HEK293 (cell line): ENCODE measurements around the gene DYNLT3.

ENCODE experiments used
- CTCF ChIA-PET: fragments of 350-600 bp; formaldehyde crosslinking; extraction: SDS; loops from one replicate; lab custom pipeline; 2021; ENCODE audit warnings: antibody characterized with exemption; lab: Yijun Ruan, JAX
- POLR2A ChIA-PET: fragments of 300-600 bp; formaldehyde crosslinking; extraction: SDS; loops from one replicate; lab custom pipeline; 2020; ENCODE audit warnings: antibody characterized with exemption, inconsistent platforms; lab: Yijun Ruan, JAX
- H3K27ac ChIP-seq: fragments of 200-500 bp; sonication (Bioruptor generic); 2 replicates; pipeline ENCODE4 v1.5.1; 2014; ENCODE audit warnings: low read depth, low read length, control low read depth, inconsistent platforms; ENCODE audit errors: extremely low read depth
- H3K36me3 ChIP-seq, 2 experiments: fragments of 200-500 bp in 1 of 2; sonication (Bioruptor generic) in 1 of 2; 1 replicate in 1 of 2; 2 replicates in 1 of 2; pipeline ENCODE4 v1.5.1; 2014 to 2017; ENCODE audit warnings: inconsistent platforms in 2 of 2, low read length in 2 of 2; ENCODE audit not compliant: control insufficient read depth in 2 of 2, insufficient read depth in 1 of 2
- H3K4me1 ChIP-seq: fragments of 200-500 bp; sonication (Bioruptor generic); 2 replicates; pipeline ENCODE4 v1.5.1; 2014; ENCODE audit warnings: mild to moderate bottlenecking, low read length, inconsistent platforms; ENCODE audit not compliant: control insufficient read depth, insufficient read depth
- H3K4me3 ChIP-seq: 2 replicates; pipeline ENCODE4 v1.5.1; 2011; ENCODE audit warnings: low read depth, mild to moderate bottlenecking, control low read depth, low read length, moderate library complexity
- H3K9me3 ChIP-seq: fragments of 200-500 bp; sonication (Bioruptor generic); 2 replicates; pipeline ENCODE4 v1.5.1; 2014; ENCODE audit warnings: low read depth, low read length, inconsistent platforms; ENCODE audit not compliant: control insufficient read depth, insufficient read depth
- EGR2 ChIP-seq: fragments of 450-650 bp; formaldehyde crosslinking; IDR thresholded peaks from 2 replicates; pipeline ENCODE4 v1.5.1; 2016; ENCODE audit warnings: low read depth, missing biosample characterization, missing genetic modification characterization
- HOXD13 ChIP-seq: sonication (generic); formaldehyde crosslinking; IDR thresholded peaks from 2 replicates; pipeline ENCODE4 v1.8.0; 2022; ENCODE audit warnings: missing genetic modification reagents, borderline replicate concordance
- KLF1 ChIP-seq: fragments of 450-650 bp; formaldehyde crosslinking; IDR thresholded peaks from 2 replicates; pipeline ENCODE4 v1.5.1; 2016; ENCODE audit warnings: missing biosample characterization, missing genetic modification characterization
- KLF16 ChIP-seq: fragments of 450-650 bp; formaldehyde crosslinking; IDR thresholded peaks from 2 replicates; pipeline ENCODE4 v1.5.1; 2017; ENCODE audit warnings: missing biosample characterization, missing genetic modification characterization
- MYNN ChIP-seq: fragments of 450-650 bp; formaldehyde crosslinking; IDR thresholded peaks from 2 replicates; pipeline ENCODE4 v1.5.1; 2016; ENCODE audit warnings: missing biosample characterization, missing genetic modification characterization, borderline replicate concordance
- OSR2 ChIP-seq: fragments of 450-650 bp; formaldehyde crosslinking; IDR thresholded peaks from 2 replicates; pipeline ENCODE4 v1.5.1; 2016; ENCODE audit warnings: missing biosample characterization, missing genetic modification characterization
- PRDM1 ChIP-seq: fragments of 450-650 bp; formaldehyde crosslinking; IDR thresholded peaks from 2 replicates; pipeline ENCODE4; 2016; ENCODE audit warnings: missing biosample characterization, missing genetic modification characterization
- SP3 ChIP-seq: fragments of 450-650 bp; formaldehyde crosslinking; IDR thresholded peaks from 2 replicates; pipeline ENCODE4 v1.5.1; 2016; ENCODE audit warnings: missing biosample characterization, missing genetic modification characterization
- SP7 ChIP-seq: fragments of 450-650 bp; formaldehyde crosslinking; IDR thresholded peaks from 2 replicates; pipeline ENCODE4 v1.5.1; 2016; ENCODE audit warnings: missing biosample characterization, missing genetic modification characterization
- ZNF114 ChIP-seq: fragments of 450-650 bp; formaldehyde crosslinking; IDR thresholded peaks from 2 replicates; pipeline ENCODE4 v1.5.0; 2017; ENCODE audit warnings: missing biosample characterization, missing genetic modification characterization
- ZNF146 ChIP-seq: fragments of 450-650 bp; formaldehyde crosslinking; IDR thresholded peaks from 2 replicates; pipeline ENCODE4 v1.5.1; 2016; ENCODE audit warnings: missing biosample characterization, missing genetic modification characterization
- ZNF155 ChIP-seq: fragments of 450-650 bp; formaldehyde crosslinking; IDR thresholded peaks from 2 replicates; pipeline ENCODE4 v1.5.1; 2016; ENCODE audit warnings: missing biosample characterization, missing genetic modification characterization
- ZNF16 ChIP-seq: fragments of 450-650 bp; formaldehyde crosslinking; IDR thresholded peaks from 2 replicates; pipeline ENCODE4 v1.5.1; 2016; ENCODE audit warnings: low read depth, missing biosample characterization, missing genetic modification characterization
- ZNF184 ChIP-seq: fragments of 450-650 bp; IDR thresholded peaks from 2 replicates; pipeline ENCODE4 v1.5.1; 2018; ENCODE audit warnings: missing biosample characterization, mild to moderate bottlenecking, missing genetic modification characterization
- ZNF23 ChIP-seq: fragments of 450-650 bp; formaldehyde crosslinking; IDR thresholded peaks from 2 replicates; pipeline ENCODE4 v1.5.1; 2016; ENCODE audit warnings: missing biosample characterization, missing genetic modification characterization, borderline replicate concordance
- ZNF549 ChIP-seq: fragments of 450-650 bp; IDR thresholded peaks from 2 replicates; pipeline ENCODE4 v1.5.1; 2018; ENCODE audit warnings: missing biosample characterization, missing genetic modification characterization, mild to moderate bottlenecking, inconsistent platforms, moderate library complexity
- ZNF837 ChIP-seq: fragments of 450-650 bp; formaldehyde crosslinking; IDR thresholded peaks from 2 replicates; pipeline ENCODE4 v1.5.1; 2016; ENCODE audit warnings: missing biosample characterization, missing genetic modification characterization
- ZNF843 ChIP-seq: fragments of 450-650 bp; formaldehyde crosslinking; IDR thresholded peaks from 2 replicates; pipeline ENCODE4 v1.5.1; 2016; ENCODE audit warnings: missing biosample characterization, missing genetic modification characterization
- TF ChIP-seq, protein P1 (sequence below): fragments of 450-650 bp; formaldehyde crosslinking; IDR thresholded peaks from 2 replicates; pipeline ENCODE4; 2016; ENCODE audit warnings: missing biosample characterization, missing genetic modification characterization
- TF ChIP-seq, protein P2 (sequence below): fragments of 450-650 bp; formaldehyde crosslinking; IDR thresholded peaks from 2 replicates; pipeline ENCODE4 v1.5.1; 2016; ENCODE audit warnings: missing biosample characterization, missing genetic modification characterization
- TF ChIP-seq, protein P3 (sequence below): fragments of 450-650 bp; formaldehyde crosslinking; IDR thresholded peaks from 2 replicates; pipeline ENCODE4 v1.5.1; 2016; ENCODE audit warnings: missing biosample characterization, missing genetic modification characterization

DYNLT3 gene

DNA sequence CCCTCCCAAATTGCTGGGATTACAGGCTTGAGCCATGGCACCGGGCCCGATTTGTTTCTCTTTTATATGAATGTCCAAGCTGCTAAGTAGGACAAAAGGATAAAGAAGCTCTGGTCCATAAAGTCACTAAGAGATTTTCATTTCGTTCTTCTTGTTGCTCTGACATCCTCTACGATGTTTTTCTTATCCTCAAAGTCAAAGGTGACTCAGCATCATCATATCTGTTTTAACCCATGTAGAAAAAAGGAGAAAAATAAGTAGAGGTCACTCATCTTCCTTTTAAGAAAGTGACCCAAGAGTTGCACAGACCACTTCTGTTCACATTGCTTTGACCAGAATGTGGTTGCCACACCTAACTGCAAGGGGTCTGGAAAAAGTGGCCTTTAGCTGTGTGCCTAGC is 29.3 kb upstream of the DYNLT3 start (continued):
- TF ChIP-seq SP3 (tag by site-specific recombination): no peak

DNA sequence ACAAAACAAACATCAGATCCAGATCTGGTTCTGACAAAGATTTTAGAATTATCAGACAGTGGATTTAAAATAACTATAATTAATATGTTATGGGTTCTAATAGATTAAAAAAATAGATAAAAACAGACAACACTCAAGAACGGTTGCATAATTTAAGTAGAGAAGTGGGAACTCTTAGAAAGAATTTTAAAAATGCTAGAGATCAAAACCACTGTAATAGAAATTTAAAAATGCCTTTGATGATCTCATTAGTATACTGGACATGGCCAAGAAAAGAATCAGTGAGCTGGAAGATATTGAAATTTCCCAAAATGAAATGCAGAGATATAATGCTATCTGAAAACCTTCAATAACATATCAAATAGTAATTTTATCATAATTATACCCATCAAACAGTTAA is 28.3 kb upstream of the DYNLT3 start:
- Histone ChIP-seq H3K9me3 (no peaks in the 10 kb centered on the region), H3K4me1 (no peaks in the 10 kb centered on the region), H3K36me3 (no peaks in the 10 kb centered on the region), H3K27ac (no peak overlapping the region), H3K4me3 (no peak overlapping the region)
- POLR2A ChIA-PET: no interaction called here
- TF ChIP-seq ZNF146 (tag by site-specific recombination) (no peak), KLF16 (tag by site-specific recombination) (no peak), ZNF843 (tag by site-specific recombination) (no peak), MYNN (tag by site-specific recombination) (no peak), KLF1 (tag by site-specific recombination) (no peak), SP7 (tag by site-specific recombination) (no peak)
- CTCF ChIA-PET: no interaction called here

DNA sequence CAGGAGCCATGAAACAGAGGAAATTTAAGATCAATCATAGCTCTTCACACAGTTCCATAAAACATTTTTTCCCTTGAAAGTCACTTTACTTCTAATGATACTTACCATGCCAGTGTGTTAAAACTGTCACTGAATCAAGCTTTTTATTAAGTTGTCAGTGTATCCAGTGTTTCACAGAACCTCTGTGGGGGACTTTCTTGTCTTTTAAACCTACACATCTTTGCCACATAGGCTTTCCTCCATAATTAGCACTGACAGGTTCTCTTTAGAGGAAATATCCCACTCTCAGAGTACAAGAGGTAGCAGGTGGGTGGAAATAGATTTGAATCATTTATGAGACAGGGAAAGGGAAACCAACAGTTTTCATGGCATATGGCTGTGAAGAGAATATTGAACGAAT is 25.8 kb upstream of the DYNLT3 start:
- CTCF ChIA-PET: interaction anchor here (0.6 kb wide), 1 partner anchor 440 kb away, joined by 3 read pairs; no protein-coding TSS in a partner anchor
- Histone ChIP-seq H3K27ac (no peak overlapping the region), H3K9me3 (no peaks in the 10 kb centered on the region), H3K4me1 (no peaks in the 10 kb centered on the region), H3K4me3 (no peak overlapping the region), H3K36me3 (no peaks in the 10 kb centered on the region)
- TF ChIP-seq ZNF184 (tag by site-specific recombination) (no peak), EGR2 (tag by site-specific recombination) (0 out of 2 replicates have a peak, but pooled peaks have one; percentile 5), ZNF155 (tag by site-specific recombination) (no peak)
- POLR2A ChIA-PET: no interaction called here

DNA sequence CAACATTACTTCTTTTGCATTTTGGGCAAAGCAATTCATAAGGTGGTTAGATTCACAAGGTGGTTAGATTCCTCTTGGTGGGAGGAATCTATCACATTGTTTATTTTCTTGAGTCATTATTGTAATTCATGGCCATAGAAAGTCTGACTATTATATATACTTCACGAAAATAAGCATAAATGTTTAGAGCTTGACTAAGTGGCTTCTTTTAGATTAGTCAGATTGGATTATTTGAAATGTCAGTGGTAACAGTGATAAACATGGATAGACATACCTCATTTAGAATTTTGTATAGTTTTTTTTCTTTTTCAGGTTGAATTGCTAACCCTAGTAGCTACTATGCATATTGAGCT is 24.9 kb upstream of the DYNLT3 start:
- Histone ChIP-seq H3K36me3 (no peaks in the 10 kb centered on the region), H3K4me3 (no peak overlapping the region), H3K9me3 (no peaks in the 10 kb centered on the region), H3K27ac (no peak overlapping the region), H3K4me1 (no peaks in the 10 kb centered on the region)
- TF ChIP-seq OSR2 (no peak), ZNF837 (tag by site-specific recombination) (no peak), HOXD13 (CRISPR knock-in tag) (no peak), ZNF16 (tag by site-specific recombination) (no peak), ZNF114 (tag by site-specific recombination) (no peak), ZNF549 (tag by site-specific recombination) (no peak), ZNF23 (no peak), PRDM1 (tag by site-specific recombination) (no peak)
- TF ChIP-seq, protein P1, sequence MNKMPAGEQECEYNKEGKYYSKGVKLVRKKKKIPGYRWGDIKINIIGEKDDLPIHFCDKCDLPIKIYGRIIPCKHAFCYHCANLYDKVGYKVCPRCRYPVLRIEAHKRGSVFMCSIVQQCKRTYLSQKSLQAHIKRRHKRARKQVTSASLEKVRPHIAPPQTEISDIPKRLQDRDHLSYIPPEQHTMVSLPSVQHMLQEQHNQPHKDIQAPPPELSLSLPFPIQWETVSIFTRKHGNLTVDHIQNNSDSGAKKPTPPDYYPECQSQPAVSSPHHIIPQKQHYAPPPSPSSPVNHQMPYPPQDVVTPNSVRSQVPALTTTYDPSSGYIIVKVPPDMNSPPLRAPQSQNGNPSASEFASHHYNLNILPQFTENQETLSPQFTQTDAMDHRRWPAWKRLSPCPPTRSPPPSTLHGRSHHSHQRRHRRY (tag by site-specific recombination): no peak
- TF ChIP-seq, protein P2, sequence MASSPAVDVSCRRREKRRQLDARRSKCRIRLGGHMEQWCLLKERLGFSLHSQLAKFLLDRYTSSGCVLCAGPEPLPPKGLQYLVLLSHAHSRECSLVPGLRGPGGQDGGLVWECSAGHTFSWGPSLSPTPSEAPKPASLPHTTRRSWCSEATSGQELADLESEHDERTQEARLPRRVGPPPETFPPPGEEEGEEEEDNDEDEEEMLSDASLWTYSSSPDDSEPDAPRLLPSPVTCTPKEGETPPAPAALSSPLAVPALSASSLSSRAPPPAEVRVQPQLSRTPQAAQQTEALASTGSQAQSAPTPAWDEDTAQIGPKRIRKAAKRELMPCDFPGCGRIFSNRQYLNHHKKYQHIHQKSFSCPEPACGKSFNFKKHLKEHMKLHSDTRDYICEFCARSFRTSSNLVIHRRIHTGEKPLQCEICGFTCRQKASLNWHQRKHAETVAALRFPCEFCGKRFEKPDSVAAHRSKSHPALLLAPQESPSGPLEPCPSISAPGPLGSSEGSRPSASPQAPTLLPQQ (tag by site-specific recombination): no peak
- TF ChIP-seq, protein P3, sequence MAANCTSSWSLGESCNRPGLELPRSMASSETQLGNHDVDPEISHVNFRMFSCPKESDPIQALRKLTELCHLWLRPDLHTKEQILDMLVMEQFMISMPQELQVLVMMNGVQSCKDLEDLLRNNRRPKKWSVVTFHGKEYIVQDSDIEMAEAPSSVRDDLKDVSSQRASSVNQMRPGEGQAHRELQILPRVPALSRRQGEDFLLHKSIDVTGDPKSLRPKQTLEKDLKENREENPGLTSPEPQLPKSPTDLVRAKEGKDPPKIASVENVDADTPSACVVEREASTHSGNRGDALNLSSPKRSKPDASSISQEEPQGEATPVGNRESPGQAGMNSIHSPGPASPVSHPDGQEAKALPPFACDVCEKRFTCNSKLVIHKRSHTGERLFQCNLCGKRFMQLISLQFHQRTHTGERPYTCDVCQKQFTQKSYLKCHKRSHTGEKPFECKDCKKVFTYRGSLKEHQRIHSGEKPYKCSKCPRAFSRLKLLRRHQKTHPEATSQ (tag by site-specific recombination): no peak
- ChIA-PET POLR2A (no interaction called here), CTCF (interaction anchor here (0.6 to 1.8 kb wide), 4 partner anchors 9 to 831 kb away, joined by 3 to 7 read pairs (median 4); no protein-coding TSS in a partner anchor)
